Measurements from ENCODE around the gene TMEM8B.
A peak's percentile ranks its signal among the peaks of the same experiment; 100 is the strongest.

TMEM8B gene

DNA sequence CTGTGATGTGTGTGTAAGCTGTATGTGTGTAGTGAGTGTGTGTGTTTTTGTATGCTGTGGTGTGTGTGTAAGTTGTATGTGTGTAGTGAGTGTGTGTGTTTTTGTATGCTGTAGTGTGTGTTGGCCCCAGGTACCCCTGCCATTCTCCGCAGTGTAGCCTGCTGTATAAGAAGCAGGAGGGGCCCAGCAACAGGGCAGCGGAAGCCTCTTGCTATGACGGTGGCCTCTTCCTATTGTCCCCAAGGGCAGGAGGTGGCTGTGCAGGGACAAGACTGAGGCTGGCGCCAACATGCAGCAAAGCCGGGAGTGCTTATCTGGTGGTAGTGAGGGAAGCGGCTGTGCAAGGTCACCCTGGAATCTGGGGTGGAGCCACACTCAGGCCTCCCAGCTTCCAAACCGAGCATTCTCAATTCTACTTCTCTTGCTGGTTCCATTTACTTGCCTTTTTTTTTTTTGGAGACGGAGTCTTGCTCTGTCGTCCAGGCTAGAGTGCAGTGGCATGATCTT, 85.3 kb downstream of the TMEM8B start:
- TF ChIP-seq, protein P1, sequence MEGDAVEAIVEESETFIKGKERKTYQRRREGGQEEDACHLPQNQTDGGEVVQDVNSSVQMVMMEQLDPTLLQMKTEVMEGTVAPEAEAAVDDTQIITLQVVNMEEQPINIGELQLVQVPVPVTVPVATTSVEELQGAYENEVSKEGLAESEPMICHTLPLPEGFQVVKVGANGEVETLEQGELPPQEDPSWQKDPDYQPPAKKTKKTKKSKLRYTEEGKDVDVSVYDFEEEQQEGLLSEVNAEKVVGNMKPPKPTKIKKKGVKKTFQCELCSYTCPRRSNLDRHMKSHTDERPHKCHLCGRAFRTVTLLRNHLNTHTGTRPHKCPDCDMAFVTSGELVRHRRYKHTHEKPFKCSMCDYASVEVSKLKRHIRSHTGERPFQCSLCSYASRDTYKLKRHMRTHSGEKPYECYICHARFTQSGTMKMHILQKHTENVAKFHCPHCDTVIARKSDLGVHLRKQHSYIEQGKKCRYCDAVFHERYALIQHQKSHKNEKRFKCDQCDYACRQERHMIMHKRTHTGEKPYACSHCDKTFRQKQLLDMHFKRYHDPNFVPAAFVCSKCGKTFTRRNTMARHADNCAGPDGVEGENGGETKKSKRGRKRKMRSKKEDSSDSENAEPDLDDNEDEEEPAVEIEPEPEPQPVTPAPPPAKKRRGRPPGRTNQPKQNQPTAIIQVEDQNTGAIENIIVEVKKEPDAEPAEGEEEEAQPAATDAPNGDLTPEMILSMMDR (conservative IDR thresholded peaks at IDR 0.05; ENCODE audit: control insufficient read depth, insufficient read depth, low read depth, low read length), result no peak
- peak; percentile 15 for DNase-seq (ENCODE audit: low read depth)
- no peak overlapping the region for H3K4me3 ChIP-seq (ENCODE audit: control insufficient read depth, low read depth, low read length)
